Regular cardiac myocyte (primary cell): ENCODE data around the gene RNF148. TPM values are rescaled to one million over a fixed set of nuclear protein-coding genes. Genes with fewer than 3 reads are reported as not detected.

Source experiments
- total RNA-seq: library from RNA; depleted of rRNA; stranded (reverse); fragments of >200 nt; gene quantifications from 2 replicates; pipeline ENCODE4 v1.2.3, GENCODE V29; 2014

RNF148 gene
- 0.28 and 0.38 TPM in 2 replicates for total RNA-seq

DNA sequence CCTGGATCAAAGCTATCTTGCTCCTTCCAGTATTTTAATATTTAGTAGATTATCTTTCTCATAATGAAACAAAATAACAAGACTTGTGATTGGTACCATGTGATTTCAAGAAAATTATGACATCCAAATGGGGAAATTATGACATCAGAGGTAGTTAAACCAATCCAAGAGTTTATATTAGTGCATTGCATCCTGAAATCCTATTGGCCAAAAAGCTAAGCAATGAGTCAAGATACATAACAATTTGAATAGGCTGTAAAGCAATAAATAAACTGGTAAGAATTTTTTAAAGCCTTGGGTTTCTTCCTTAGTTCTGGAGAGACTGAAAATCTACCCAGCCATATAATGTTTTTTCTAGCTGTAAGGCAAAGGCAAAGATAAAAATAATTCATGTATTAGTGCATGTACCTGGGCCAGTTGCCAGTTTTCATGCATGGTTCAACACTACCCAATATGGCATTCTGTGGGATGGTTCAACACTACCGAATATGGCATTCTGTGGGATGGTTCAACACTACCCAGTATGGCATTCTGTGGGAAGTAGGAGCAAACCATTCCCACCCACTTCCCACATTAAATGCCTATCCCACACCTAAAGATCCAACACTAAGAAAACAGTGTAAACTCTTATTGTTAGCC, at the start of gene RNF148:
RNF148 (minus strand) TSS at position 51 of the 639 bp plus-strand sequence. CDS start 172 bp downstream, outside the sequence.

DNA sequence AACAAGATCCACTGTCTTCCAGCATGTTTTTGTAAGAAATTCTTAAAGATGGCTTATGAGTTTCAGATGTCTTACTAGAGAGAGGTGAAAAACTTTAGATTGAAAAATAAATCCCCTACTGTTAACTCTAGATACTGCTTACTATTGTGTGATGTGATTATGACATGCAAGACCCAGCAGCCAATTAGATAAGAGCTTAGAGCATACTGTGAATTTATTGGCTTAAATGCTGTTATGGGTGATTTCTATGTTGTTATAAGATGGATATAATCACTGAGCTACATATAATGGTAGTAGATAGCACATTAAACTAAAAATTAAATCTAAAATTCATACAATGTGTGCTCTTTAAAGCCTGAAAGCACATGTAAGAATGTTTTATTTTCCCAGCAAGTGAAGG, 3.7 kb downstream of the RNF148 start, which contains the start of gene RNF133:
RNF133 (minus strand) TSS at position 101 of the 400 bp plus-strand sequence. CDS start 199 bp downstream, outside the sequence.

Other genes with a start within 250 kb of the RNF148 start
- 0.19 and 0.28 TPM in 2 replicates for gene RNF133, start 3.8 kb downstream of the RNF148 start, total RNA-seq
- 14.4 and 25.9 TPM in 2 replicates for gene CADPS2, start 183.5 kb upstream of the RNF148 start, total RNA-seq